Measurements from ENCODE around the gene RABGGTA. TPM values are rescaled to one million over a fixed set of nuclear protein-coding genes. Genes with fewer than 3 reads are reported as not detected.

The RABGGTA gene, protein sequence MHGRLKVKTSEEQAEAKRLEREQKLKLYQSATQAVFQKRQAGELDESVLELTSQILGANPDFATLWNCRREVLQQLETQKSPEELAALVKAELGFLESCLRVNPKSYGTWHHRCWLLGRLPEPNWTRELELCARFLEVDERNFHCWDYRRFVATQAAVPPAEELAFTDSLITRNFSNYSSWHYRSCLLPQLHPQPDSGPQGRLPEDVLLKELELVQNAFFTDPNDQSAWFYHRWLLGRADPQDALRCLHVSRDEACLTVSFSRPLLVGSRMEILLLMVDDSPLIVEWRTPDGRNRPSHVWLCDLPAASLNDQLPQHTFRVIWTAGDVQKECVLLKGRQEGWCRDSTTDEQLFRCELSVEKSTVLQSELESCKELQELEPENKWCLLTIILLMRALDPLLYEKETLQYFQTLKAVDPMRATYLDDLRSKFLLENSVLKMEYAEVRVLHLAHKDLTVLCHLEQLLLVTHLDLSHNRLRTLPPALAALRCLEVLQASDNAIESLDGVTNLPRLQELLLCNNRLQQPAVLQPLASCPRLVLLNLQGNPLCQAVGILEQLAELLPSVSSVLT
- total RNA-seq: 10 to 100 TPM; 61.0 to 68.3 TPM

DNA sequence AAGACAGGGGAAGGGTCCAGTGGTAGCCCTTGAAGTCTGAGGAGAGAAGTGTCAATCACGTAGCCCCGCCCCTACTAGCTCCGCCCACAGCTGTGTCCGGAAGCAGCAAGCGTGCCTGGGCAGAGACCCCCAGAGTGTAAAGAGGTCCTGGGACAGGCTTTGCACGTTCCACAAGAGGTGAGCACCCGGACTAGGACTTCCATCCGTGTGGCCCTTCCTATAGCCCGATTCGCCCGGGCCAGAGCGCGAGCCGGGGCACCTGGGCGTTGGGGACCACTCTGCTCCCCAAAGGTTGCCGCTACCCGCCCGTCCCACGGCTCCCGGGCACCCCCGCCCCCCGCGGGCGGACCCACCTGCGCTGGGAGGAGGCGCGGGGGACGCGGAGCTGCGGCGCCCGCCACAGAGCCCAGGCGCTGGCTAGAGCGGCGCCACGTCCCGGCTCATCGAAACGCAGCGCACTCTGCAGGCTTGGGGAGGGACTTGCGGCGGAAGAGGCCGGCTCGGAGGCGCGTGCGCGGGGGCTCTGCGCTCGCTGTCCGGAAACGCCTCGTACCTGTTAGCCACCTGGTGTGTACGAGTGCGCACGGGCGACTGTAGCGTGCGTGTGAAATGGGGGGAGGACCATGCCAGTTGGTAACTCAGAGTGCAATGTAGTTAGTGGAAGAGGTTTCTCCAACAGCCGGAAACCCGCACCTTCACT is at the start of gene RABGGTA:
TSS of gene RABGGTA (minus strand) at position 464 of the 700 bp plus-strand sequence. CDS start 482 bp downstream, outside the sequence.
- peak; percentile 85 for ATAC-seq (replicated peaks)
- Mint-ChIP-seq H3K4me1 (peaks cover 34% of the 10 kb centered on the region), H3K4me3 (peak within 1 kb of the TSS; percentile 97), H3K27me3 (no peaks in the 10 kb centered on the region), H3K9me3 (no peaks in the 10 kb centered on the region), H3K27ac (peak within 1 kb of the TSS; percentile 95), H3K36me3 (ENCODE audit: low read depth) (peaks cover 20% of the 10 kb centered on the region)

DNA sequence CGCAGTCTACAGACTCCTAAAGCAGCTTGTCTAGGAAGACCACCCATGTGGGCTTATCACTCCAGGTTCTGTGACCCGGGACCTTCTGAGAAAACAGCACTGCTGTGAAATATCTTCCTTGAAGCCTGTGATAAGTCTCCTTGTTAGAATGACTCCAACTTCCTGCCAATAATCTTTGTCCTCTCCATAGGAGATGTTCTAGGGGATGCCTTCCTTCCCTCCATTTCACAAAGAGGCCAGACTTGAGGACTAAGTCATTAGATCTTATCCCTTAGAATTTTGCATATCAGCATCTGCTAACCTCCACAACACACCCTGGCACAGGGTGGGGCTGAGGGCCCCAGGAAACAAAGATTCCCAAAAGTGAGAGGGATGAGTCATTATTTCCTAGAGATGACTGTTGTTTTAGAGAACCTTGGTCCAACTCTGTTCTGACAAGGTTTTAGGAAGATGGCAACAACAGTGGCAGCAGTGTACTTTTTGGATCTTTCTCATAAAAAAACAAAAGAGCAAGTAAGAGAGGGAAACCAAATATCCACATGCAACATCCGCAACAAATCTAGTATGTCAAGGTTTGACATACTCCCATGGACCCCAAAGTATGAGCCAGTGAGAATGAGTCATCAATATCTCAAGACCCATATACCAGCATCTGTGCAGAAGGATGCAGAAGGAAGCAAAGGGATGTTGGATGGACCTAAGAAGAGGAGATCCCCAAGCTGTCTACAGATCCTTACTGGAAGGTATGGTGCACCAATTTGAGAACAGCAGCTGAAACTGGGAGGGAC is 45.9 kb upstream of the RABGGTA start:
- Mint-ChIP-seq H3K4me3 (no peak overlapping the region), H3K4me1 (peaks cover 35% of the 10 kb centered on the region), H3K27me3 (peaks cover 4% of the 10 kb centered on the region), H3K27ac (peak overlapping the region; percentile 88), H3K9me3 (no peaks in the 10 kb centered on the region), H3K36me3 (ENCODE audit: low read depth) (no peaks in the 10 kb centered on the region)
- ATAC-seq (replicated peaks): peak; percentile 56

- Mint-ChIP-seq H3K27ac (no peak overlapping the region), H3K4me1 (peaks cover 40% of the 10 kb centered on the region), H3K27me3 (peaks cover 4% of the 10 kb centered on the region), H3K9me3 (no peaks in the 10 kb centered on the region), H3K36me3 (ENCODE audit: low read depth) (no peaks in the 10 kb centered on the region), H3K4me3 (no peak overlapping the region)
- no peak for ATAC-seq (replicated peaks)
Measured at GRCh38 chr14:24316597-24316950, 45.2 kb upstream of the RABGGTA start.

- Mint-ChIP-seq H3K4me3 (no peak overlapping the region), H3K9me3 (no peaks in the 10 kb centered on the region), H3K27ac (no peak overlapping the region), H3K27me3 (peaks cover 4% of the 10 kb centered on the region), H3K4me1 (peaks cover 40% of the 10 kb centered on the region), H3K36me3 (ENCODE audit: low read depth) (no peaks in the 10 kb centered on the region)
- ATAC-seq (replicated peaks): no peak
Measured at GRCh38 chr14:24315807-24316596, 44.6 kb upstream of the RABGGTA start.

- H3K27me3 Mint-ChIP-seq: peaks cover 4% of the 10 kb centered on the region
- no peak for ATAC-seq (replicated peaks)
- H3K36me3 Mint-ChIP-seq (ENCODE audit: low read depth): no peaks in the 10 kb centered on the region
- no peak overlapping the region for H3K4me3 Mint-ChIP-seq
- H3K4me1 Mint-ChIP-seq: peaks cover 41% of the 10 kb centered on the region
- no peaks in the 10 kb centered on the region for H3K9me3 Mint-ChIP-seq
- H3K27ac Mint-ChIP-seq: no peak overlapping the region
Measured at GRCh38 chr14:24315243-24315806, 43.9 kb upstream of the RABGGTA start.

GRCh38 chr14:24314377-24315193 is 43.2 kb upstream of the RABGGTA start:
- Mint-ChIP-seq H3K36me3 (ENCODE audit: low read depth) (peaks cover under 1% of the 10 kb centered on the region), H3K9me3 (no peaks in the 10 kb centered on the region), H3K27ac (peak overlapping the region; percentile 86), H3K27me3 (peaks cover 4% of the 10 kb centered on the region), H3K4me3 (peak overlapping the region; percentile 87), H3K4me1 (peaks cover 46% of the 10 kb centered on the region)
- ATAC-seq (replicated peaks): no peak

GRCh38 chr14:24313913-24314312 is 42.5 kb upstream of the RABGGTA start:
- H3K36me3 Mint-ChIP-seq (ENCODE audit: low read depth): peaks cover 7% of the 10 kb centered on the region
- H3K27me3 Mint-ChIP-seq: no peaks in the 10 kb centered on the region
- H3K9me3 Mint-ChIP-seq: no peaks in the 10 kb centered on the region
- H3K4me1 Mint-ChIP-seq: peaks cover 49% of the 10 kb centered on the region
- H3K27ac Mint-ChIP-seq: peak overlapping the region; percentile 86
- H3K4me3 Mint-ChIP-seq: peak overlapping the region; percentile 87
- no peak for ATAC-seq (replicated peaks)

GRCh38 chr14:24312736-24313507 is 41.5 kb upstream of the RABGGTA start:
- peak; percentile 13 for ATAC-seq (replicated peaks)

GRCh38 chr14:24311837-24312615 is 40.6 kb upstream of the RABGGTA start:
- H3K4me1 Mint-ChIP-seq: peaks cover 53% of the 10 kb centered on the region
- peaks cover 25% of the 10 kb centered on the region for H3K36me3 Mint-ChIP-seq (ENCODE audit: low read depth)
- peak overlapping the region; percentile 87 for H3K4me3 Mint-ChIP-seq
- no peak for ATAC-seq (replicated peaks)
- H3K27me3 Mint-ChIP-seq: no peaks in the 10 kb centered on the region
- peak overlapping the region; percentile 86 for H3K27ac Mint-ChIP-seq
- no peaks in the 10 kb centered on the region for H3K9me3 Mint-ChIP-seq

More at GRCh38 chr14:24312736-24313507, 41.5 kb upstream of the RABGGTA start:
- Mint-ChIP-seq H3K27me3 (no peaks in the 10 kb centered on the region), H3K36me3 (ENCODE audit: low read depth) (peaks cover 16% of the 10 kb centered on the region), H3K4me3 (peak overlapping the region; percentile 87), H3K27ac (peak overlapping the region; percentile 86), H3K4me1 (peaks cover 55% of the 10 kb centered on the region), H3K9me3 (no peaks in the 10 kb centered on the region)

DNA sequence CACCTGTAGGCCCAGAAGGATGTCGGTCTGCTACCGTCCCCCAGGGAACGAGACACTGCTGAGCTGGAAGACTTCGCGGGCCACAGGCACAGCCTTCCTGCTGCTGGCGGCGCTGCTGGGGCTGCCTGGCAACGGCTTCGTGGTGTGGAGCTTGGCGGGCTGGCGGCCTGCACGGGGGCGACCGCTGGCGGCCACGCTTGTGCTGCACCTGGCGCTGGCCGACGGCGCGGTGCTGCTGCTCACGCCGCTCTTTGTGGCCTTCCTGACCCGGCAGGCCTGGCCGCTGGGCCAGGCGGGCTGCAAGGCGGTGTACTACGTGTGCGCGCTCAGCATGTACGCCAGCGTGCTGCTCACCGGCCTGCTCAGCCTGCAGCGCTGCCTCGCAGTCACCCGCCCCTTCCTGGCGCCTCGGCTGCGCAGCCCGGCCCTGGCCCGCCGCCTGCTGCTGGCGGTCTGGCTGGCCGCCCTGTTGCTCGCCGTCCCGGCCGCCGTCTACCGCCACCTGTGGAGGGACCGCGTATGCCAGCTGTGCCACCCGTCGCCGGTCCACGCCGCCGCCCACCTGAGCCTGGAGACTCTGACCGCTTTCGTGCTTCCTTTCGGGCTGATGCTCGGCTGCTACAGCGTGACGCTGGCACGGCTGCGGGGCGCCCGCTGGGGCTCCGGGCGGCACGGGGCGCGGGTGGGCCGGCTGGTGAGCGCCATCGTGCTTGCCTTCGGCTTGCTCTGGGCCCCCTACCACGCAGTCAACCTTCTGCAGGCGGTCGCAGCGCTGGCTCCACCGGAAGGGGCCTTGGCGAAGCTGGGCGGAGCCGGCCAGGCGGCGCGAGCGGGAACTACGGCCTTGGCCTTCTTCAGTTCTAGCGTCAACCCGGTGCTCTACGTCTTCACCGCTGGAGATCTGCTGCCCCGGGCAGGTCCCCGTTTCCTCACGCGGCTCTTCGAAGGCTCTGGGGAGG is 39.5 kb upstream of the RABGGTA start, which contains the start of gene LTB4R:
TSS of gene LTB4R (plus strand) at position 857 of the 959 bp plus-strand sequence. CDS start 4,150 bp downstream, outside the sequence.
- H3K9me3 Mint-ChIP-seq: no peaks in the 10 kb centered on the region
- H3K36me3 Mint-ChIP-seq (ENCODE audit: low read depth): peaks cover 36% of the 10 kb centered on the region
- H3K27ac Mint-ChIP-seq: peak within 1 kb of the TSS; percentile 86
- ATAC-seq (replicated peaks): peak; percentile 81
- H3K27me3 Mint-ChIP-seq: no peaks in the 10 kb centered on the region
- peak within 1 kb of the TSS; percentile 87 for H3K4me3 Mint-ChIP-seq
- peaks cover 52% of the 10 kb centered on the region for H3K4me1 Mint-ChIP-seq

- Mint-ChIP-seq H3K4me1 (peaks cover 52% of the 10 kb centered on the region), H3K36me3 (ENCODE audit: low read depth) (peaks cover 43% of the 10 kb centered on the region), H3K27ac (peak overlapping the region; percentile 50), H3K27me3 (no peaks in the 10 kb centered on the region), H3K9me3 (no peaks in the 10 kb centered on the region), H3K4me3 (peak overlapping the region; percentile 87)
- no peak for ATAC-seq (replicated peaks)
Measured at GRCh38 chr14:24310265-24310645, 38.9 kb upstream of the RABGGTA start.

Measured in activated T-helper 17 cell treated with anti-CD3 and anti-CD28 coated beads, Interleukin-2, amount 50 U/mL, for 72 hours (primary cell).